ENCODE measurements around the gene CKLF. TPM values are rescaled to one million over a fixed set of nuclear protein-coding genes. Genes with fewer than 3 reads are reported as not detected.
A peak's percentile ranks its signal among the peaks of the same experiment; 100 is the strongest.

Gene CKLF
- total RNA-seq, 2 donors from 2014 or later = 20.5 to 28.3 TPM

GRCh38 chr16:66522816-66523590 lies 29.4 kb upstream of the CKLF start:
- intact Hi-C loops (cut with DNase I) = no loop called here
- Histone ChIP-seq H3K27me3 (replicated peaks; ENCODE audit: insufficient read depth) (no peaks in the 10 kb centered on the region), H3K4me1 (replicated peaks) (peaks cover 3% of the 10 kb centered on the region), H3K36me3 (peaks cover 0 to 3% of the 10 kb centered on the region in 2 donors), H3K9me3 (no peaks in the 10 kb centered on the region), H3K4me3 (no peak overlapping the region), H3K27ac (peak overlapping the region in 1 of 2 donors; percentile 44)
- no peak for DNase-seq (ENCODE audit: low spot score)
- 74% methylated on average over 11 of the region's 11 CpGs for WGBS
- TF ChIP-seq POLR2A (IDR thresholded peaks at IDR 0.05) (no peak), CTCF (IDR thresholded peaks at IDR 0.05) (no peak), POLR2AphosphoS5 (IDR thresholded peaks at IDR 0.05) (no peak)

DNA sequence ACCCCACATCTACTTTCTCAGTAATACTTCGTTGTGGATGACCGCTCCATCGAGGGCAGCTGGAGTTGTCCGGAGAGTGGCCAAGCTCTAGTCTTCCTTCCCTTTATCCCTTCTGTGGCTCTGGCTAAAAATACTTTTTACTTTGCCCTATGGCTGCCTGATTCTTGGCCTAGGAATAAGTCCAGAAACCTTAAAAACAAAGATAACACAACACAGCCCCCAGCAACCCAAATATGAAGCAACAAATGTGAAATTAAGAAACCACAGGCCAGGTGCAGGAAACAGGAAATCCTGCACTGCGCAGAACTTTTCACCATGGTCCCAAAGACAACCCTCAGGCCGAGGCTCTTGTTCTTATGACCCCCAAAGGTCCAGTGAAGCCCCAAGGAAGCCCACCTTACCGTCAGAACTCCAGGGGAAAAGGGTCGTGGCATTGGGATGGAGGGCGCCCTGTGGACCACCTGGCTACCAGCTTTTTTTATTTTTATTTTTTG lies 28.5 kb upstream of the CKLF start:
- H3K4me3 ChIP-seq = no peak overlapping the region
- no peak for DNase-seq (ENCODE audit: low spot score)
- H3K27me3 ChIP-seq (replicated peaks; ENCODE audit: insufficient read depth) = no peaks in the 10 kb centered on the region
- H3K9me3 ChIP-seq = no peaks in the 10 kb centered on the region
- H3K4me1 ChIP-seq (replicated peaks) = no peaks in the 10 kb centered on the region
- TF ChIP-seq POLR2AphosphoS5 (IDR thresholded peaks at IDR 0.05) (no peak), CTCF (IDR thresholded peaks at IDR 0.05) (no peak), POLR2A (IDR thresholded peaks at IDR 0.05) (no peak)
- intact Hi-C loops (cut with DNase I) = no loop called here
- H3K36me3 ChIP-seq = peaks cover 0 to 9% of the 10 kb centered on the region in 2 donors
- no peak overlapping the region for H3K27ac ChIP-seq
- WGBS = 87% methylated on average over 9 of the region's 9 CpGs

DNA sequence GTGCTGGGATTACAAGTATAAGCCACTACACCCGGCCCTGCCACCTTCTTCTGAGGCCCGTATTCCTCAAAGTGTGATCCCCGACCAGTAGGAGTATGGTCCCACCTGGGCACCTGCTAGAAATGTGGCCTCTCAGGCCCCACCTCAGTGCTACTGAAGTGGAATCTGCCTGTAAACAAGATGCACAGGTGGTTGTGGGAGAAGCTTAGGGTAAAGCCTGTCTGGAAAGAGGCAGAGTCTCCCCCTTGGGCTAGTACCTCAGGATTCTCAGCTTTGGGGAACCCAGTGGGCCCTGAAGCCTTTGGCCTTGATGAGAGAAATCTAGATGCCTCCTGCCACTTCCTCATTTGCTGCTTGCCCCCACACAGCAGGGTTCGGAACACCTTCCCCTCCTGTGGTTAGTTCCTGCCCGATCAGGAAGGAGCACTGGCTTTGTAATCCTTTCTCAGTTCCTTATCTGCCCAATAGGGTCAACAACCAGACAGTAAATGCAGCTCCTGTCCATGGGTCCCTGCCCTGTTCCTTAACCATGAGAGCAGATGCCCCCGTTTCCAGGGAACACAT lies 27.7 kb upstream of the CKLF start:
- Histone ChIP-seq H3K4me1 (replicated peaks) (no peaks in the 10 kb centered on the region), H3K9me3 (no peaks in the 10 kb centered on the region), H3K4me3 (no peak overlapping the region), H3K36me3 (peaks cover 0 to 11% of the 10 kb centered on the region in 2 donors), H3K27ac (no peak overlapping the region), H3K27me3 (replicated peaks; ENCODE audit: insufficient read depth) (no peaks in the 10 kb centered on the region)
- TF ChIP-seq CTCF (IDR thresholded peaks at IDR 0.05) (peak in 1 of 4 experiments; percentile 4), POLR2A (IDR thresholded peaks at IDR 0.05) (no peak)
- intact Hi-C loops (cut with DNase I) = no loop called here
- WGBS = 72% methylated on average over 6 of the region's 6 CpGs
- no peak for DNase-seq (ENCODE audit: low spot score)

DNA sequence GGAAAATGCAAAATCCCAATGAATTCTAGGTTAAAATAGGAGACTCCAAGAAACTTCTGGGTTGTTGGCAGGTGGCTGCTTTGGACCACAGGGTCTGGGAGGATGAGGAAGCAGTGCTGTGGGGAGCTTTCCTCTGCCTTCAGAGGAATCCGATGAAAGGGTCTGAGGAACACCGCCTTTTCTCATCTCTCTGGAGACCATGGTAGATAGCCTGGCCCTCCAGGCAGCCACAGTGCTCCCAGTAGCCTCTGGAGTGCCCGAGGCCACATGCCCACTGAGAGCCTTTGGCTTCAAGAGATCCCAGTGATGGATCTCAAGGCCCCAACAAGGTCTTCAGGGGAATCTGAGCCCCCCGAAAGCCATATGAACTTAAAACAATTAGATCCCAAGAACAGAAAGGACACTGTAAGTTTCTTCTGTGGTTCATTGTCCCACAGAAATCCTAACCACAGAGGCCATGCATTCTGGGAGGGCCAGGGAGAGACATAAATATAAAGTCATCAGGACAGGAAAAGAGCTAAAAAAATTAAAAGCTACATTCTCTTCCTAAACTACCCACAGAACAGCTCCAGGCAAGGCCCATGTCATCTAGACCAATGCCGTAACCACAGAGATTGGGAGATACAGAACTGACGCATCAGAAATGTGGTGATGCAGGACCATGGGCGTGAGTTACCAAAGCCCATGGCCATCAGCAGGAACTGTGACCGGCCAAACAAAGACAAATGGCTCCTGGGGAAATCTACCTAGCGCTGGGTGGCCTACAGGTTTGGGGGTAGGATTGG lies 26.8 kb upstream of the CKLF start:
- no peak for DNase-seq (ENCODE audit: low spot score)
- TF ChIP-seq CTCF (IDR thresholded peaks at IDR 0.05) (no peak), POLR2AphosphoS5 (IDR thresholded peaks at IDR 0.05) (no peak), POLR2A (IDR thresholded peaks at IDR 0.05) (no peak)
- Histone ChIP-seq H3K27me3 (replicated peaks; ENCODE audit: insufficient read depth) (no peaks in the 10 kb centered on the region), H3K36me3 (peaks cover 0 to 11% of the 10 kb centered on the region in 2 donors), H3K27ac (no peak overlapping the region), H3K9me3 (no peaks in the 10 kb centered on the region), H3K4me3 (no peak overlapping the region), H3K4me1 (replicated peaks) (no peaks in the 10 kb centered on the region)
- 90% methylated on average over 9 of the region's 9 CpGs for WGBS
- intact Hi-C loops (cut with DNase I) = no loop called here
